GM12865 (cell line): ENCODE measurements around the gene RPL36AL.

Experiments
- DNase-seq: peaks from one replicate; pipeline ENCODE4 v3.0.0; 2010; ENCODE audit warnings: low read depth
- H3K4me3 ChIP-seq: 2 replicates; pipeline ENCODE4 v1.5.1; 2011; ENCODE audit warnings: mild to moderate bottlenecking, low read depth, low read length, control low read depth
- TF ChIP-seq, protein P1 (sequence below): IDR thresholded peaks from 2 replicates; pipeline ENCODE4 v1.5.1; 2011; ENCODE audit warnings: low read length, control low read depth, low read depth, inconsistent platforms; ENCODE audit not compliant: insufficient read depth; ENCODE audit errors: missing control alignments

The RPL36AL gene

DNA sequence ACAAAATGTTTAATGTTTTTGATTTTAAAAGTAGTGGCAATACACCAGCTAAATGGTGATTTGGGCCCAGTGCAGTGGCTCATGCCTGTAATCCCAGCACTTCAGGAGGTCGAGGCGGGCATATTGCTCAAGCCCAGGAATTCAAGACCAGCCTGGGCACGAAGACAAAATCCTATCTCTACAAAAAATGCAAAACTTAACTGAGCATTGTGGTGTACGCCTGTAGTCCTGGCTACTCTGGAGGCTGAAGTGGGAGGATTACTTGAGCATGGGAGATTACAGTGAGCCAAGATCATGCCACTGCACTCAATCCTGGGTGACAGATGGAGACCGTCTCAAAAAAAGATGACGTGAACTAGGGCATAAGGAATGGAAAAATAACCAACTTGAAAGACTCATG is 4.7 kb downstream of the RPL36AL start:
- TF ChIP-seq, protein P1, sequence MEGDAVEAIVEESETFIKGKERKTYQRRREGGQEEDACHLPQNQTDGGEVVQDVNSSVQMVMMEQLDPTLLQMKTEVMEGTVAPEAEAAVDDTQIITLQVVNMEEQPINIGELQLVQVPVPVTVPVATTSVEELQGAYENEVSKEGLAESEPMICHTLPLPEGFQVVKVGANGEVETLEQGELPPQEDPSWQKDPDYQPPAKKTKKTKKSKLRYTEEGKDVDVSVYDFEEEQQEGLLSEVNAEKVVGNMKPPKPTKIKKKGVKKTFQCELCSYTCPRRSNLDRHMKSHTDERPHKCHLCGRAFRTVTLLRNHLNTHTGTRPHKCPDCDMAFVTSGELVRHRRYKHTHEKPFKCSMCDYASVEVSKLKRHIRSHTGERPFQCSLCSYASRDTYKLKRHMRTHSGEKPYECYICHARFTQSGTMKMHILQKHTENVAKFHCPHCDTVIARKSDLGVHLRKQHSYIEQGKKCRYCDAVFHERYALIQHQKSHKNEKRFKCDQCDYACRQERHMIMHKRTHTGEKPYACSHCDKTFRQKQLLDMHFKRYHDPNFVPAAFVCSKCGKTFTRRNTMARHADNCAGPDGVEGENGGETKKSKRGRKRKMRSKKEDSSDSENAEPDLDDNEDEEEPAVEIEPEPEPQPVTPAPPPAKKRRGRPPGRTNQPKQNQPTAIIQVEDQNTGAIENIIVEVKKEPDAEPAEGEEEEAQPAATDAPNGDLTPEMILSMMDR: no peak
- no peak for DNase-seq
- H3K4me3 ChIP-seq: no peak overlapping the region

DNA sequence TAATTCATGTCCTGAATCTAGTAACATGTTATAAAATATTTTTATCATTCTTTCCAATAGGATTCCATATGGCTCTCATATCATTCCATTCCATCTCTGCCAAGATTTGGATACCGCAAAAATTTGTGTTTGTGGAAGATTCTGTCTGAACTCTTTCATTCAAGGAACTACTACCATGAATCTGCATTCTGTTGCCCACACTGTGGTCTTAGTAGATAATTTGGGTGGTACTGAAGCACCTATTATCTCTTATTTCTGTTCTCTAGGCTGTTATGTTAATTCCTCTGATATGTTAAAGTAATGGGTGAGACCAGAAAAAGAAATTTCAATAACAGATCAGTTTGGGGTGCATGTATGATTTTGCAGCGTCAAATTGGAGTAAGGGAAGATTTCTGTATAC is 6.2 kb downstream of the RPL36AL start:
- DNase-seq: no peak
- TF ChIP-seq, protein P1: no peak
- H3K4me3 ChIP-seq: no peak overlapping the region

DNA sequence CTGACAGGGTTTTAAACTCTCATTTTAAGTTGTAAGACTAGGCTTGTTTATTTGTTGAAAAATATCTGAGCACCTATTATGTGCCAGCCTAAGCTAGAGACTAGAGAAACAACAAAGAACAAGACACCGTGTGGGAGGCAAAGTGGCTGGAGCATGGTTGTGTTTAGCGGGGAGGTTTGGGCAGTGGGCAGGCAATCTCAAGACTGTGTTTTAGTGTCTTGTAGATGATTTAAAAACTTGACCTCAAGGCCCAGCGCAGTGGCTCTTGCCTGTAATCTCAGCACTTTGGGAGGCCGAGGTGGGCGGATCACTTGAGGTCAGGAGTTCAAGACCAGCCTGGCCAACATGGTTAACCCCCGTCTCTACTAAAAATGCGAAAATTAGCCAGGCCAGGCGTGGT is 7.8 kb downstream of the RPL36AL start:
- no peak overlapping the region for H3K4me3 ChIP-seq
- TF ChIP-seq, protein P1: no peak

DNA sequence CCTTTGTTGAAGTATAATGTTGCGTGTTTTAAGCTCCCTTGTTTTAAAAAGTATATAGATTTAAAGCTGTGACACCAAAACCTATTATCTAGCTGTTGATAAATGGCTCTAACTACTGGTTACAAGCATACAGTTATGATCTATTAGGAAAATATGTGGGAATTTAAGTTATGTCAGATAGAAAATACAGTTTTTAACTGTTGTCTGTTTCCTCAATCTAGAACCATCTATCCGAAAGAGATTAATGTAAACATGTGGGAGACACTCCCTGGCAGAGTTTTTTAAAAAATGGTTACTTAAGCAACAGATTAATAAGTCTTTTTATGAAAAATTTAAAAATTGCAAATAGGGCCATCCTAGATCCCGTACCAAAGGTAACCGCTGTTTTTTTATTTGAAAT is 8.2 kb downstream of the RPL36AL start:
- TF ChIP-seq, protein P1: no peak
- no peak overlapping the region for H3K4me3 ChIP-seq
- no peak for DNase-seq

More for the DNA sequence above, 7.8 kb downstream of the RPL36AL start:
- no peak for DNase-seq

DNA sequence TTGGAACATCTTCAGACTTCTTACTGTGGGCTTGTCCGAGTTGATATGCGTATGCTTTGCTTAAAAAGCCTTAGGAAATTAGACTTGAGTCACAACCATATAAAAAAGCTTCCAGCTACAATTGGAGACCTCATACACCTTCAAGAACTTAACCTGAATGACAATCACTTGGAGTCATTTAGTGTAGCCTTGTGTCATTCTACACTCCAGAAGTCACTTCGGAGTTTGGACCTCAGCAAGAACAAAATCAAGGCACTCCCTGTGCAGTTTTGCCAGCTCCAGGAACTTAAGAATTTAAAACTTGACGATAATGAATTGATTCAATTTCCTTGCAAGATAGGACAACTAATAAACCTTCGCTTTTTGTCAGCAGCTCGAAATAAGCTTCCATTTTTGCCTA is 12.8 kb downstream of the RPL36AL start:
- DNase-seq: no peak
- TF ChIP-seq, protein P1: no peak
- no peak overlapping the region for H3K4me3 ChIP-seq

DNA sequence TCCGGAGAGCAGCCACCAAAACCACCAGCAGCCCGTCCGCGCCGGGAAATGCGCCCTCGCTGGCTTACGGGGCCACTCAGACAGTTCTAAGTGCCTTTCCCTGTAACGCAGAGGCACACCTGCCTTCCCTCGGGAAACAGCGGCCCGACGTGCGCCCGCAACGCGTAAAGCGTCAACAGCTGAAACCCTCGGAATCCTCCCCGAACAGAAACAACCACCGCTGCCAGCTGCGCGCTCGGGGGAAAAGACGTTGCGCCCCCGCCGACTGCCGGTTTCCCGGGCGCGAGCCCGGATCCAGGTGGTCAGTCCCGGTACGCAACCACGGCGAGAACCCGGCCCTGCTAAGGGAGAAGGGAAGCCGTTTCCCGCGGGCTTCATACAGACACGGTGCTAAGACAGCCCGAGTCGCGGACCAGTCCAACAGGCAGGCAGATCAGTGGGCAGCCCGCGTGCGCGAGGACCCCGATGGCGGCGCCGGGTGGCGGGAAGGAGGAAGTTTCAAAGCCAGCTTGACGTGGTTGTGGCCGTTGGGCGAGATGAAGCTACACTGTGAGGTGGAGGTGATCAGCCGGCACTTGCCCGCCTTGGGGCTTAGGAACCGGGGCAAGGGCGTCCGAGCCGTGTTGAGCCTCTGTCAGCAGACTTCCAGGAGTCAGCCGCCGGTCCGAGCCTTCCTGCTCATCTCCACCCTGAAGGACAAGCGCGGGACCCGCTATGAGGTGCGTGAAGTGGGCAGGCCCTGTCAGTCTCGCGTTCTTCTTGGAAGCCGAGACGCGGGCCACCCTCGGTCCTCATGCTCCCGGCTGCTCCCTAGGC is 21.7 kb downstream of the RPL36AL start, which contains the start of gene LRR1:
Gene LRR1 (plus strand): TSS at position 456 of the 816 bp plus-strand sequence. CDS start 81 bp downstream, at position 537.
- TF ChIP-seq, protein P1: no peak
- DNase-seq: peak; percentile 90
- peak within 1 kb of the TSS; percentile 71 for H3K4me3 ChIP-seq

DNA sequence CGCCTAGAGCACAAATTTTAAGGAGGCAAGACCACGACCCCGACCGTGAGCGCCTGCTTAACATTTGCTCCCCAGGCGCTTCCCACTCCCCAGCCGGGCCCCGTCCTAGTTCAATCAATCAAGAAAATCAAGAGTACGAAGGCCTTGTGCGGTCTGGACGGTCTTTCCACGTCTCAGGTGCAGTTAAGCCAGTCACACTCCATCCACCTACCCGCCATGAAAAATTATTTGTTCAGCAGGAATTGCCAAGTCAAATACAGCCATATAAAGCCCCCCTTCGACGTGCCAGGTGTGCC is 22.3 kb downstream of the RPL36AL start:
- DNase-seq: no peak
- TF ChIP-seq, protein P1: no peak

More for the DNA sequence above, 22.3 kb downstream of the RPL36AL start:
- peak overlapping the region; percentile 71 for H3K4me3 ChIP-seq
